Retinal pigment epithelial cell (primary cell): ENCODE results near the gene NLRC3.

Experiments used
- DNase-seq: peaks from one replicate; pipeline ENCODE4 v3.0.0-alpha.2; 2010; ENCODE audit warnings: low read depth
- H3K4me3 ChIP-seq: 2 replicates; pipeline ENCODE4 v1.5.1; 2011; ENCODE audit warnings: mild to moderate bottlenecking, low read length, control low read depth, moderate library complexity
- CTCF ChIP-seq: conservative IDR thresholded peaks from 2 replicates; pipeline ENCODE4 v1.5.1; 2011; ENCODE audit warnings: low read depth, low read length, control low read depth, inconsistent platforms

Gene NLRC3

GRCh38 chr16:3562914-3563480, 14.2 kb downstream of the NLRC3 start:
- DNase-seq, result no peak
- no peak for TF ChIP-seq CTCF
- H3K4me3 ChIP-seq, result no peak overlapping the region

GRCh38 chr16:3561626-3562025, 15.6 kb downstream of the NLRC3 start:
- no peak for DNase-seq
- no peak for TF ChIP-seq CTCF
- no peak overlapping the region for H3K4me3 ChIP-seq

GRCh38 chr16:3554351-3554928, 22.8 kb downstream of the NLRC3 start:
- no peak for DNase-seq
- no peak overlapping the region for H3K4me3 ChIP-seq
- no peak for TF ChIP-seq CTCF

GRCh38 chr16:3553138-3553923, 23.9 kb downstream of the NLRC3 start:
- no peak for DNase-seq
- H3K4me3 ChIP-seq, result no peak overlapping the region
- TF ChIP-seq CTCF, result no peak

- no peak for TF ChIP-seq CTCF
- no peak for DNase-seq
- no peak overlapping the region for H3K4me3 ChIP-seq
These were observed 26.1 kb downstream of the NLRC3 start for GRCh38 chr16:3550851-3551847.

- TF ChIP-seq CTCF, result no peak
- DNase-seq, result no peak
- no peak overlapping the region for H3K4me3 ChIP-seq
These were observed 27.3 kb downstream of the NLRC3 start for GRCh38 chr16:3549906-3550305.
